Measurements from ENCODE around the gene CACNG4. TPM values are rescaled to one million over a fixed set of nuclear protein-coding genes. Genes with fewer than 3 reads are reported as not detected.

CACNG4 gene
- total RNA-seq, 1 experiment from 2014 or later = not detected

DNA sequence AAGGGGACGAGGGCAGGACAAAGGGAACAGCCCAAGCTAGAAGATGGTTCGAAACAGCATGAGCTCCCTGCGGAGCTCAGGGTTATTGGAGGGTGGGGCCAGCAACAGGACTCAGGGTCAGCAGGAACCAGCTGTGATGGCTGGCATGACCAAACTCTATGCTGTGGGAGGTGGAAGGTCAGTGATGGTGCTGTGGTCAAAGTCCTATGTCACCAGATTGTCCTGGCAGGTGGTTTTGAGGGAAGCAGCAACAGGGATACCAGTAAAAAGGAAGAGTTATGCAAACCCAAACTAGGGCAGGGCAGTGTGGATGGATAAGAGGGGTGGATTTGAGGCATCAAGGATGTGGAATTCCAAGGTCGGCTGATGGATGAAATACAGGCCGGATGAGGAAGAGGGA lies 32.4 kb downstream of the CACNG4 start (continued):
- TF ChIP-seq, protein P1, sequence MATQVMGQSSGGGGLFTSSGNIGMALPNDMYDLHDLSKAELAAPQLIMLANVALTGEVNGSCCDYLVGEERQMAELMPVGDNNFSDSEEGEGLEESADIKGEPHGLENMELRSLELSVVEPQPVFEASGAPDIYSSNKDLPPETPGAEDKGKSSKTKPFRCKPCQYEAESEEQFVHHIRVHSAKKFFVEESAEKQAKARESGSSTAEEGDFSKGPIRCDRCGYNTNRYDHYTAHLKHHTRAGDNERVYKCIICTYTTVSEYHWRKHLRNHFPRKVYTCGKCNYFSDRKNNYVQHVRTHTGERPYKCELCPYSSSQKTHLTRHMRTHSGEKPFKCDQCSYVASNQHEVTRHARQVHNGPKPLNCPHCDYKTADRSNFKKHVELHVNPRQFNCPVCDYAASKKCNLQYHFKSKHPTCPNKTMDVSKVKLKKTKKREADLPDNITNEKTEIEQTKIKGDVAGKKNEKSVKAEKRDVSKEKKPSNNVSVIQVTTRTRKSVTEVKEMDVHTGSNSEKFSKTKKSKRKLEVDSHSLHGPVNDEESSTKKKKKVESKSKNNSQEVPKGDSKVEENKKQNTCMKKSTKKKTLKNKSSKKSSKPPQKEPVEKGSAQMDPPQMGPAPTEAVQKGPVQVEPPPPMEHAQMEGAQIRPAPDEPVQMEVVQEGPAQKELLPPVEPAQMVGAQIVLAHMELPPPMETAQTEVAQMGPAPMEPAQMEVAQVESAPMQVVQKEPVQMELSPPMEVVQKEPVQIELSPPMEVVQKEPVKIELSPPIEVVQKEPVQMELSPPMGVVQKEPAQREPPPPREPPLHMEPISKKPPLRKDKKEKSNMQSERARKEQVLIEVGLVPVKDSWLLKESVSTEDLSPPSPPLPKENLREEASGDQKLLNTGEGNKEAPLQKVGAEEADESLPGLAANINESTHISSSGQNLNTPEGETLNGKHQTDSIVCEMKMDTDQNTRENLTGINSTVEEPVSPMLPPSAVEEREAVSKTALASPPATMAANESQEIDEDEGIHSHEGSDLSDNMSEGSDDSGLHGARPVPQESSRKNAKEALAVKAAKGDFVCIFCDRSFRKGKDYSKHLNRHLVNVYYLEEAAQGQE (IDR thresholded peaks at IDR 0.05; ENCODE audit: low read depth) = no peak
- TF ChIP-seq CTCF (IDR thresholded peaks at IDR 0.05 in 2 of 3, conservative IDR thresholded peaks at IDR 0.05 in 1 of 3; ENCODE audit: borderline replicate concordance in 1 of 3, insufficient read depth in 1 of 3, low read depth in 2 of 3, low read length in 2 of 3) (no peak), POLR2AphosphoS5 (IDR thresholded peaks at IDR 0.05; ENCODE audit: low read depth, low read length) (no peak), ZNF274 (IDR thresholded peaks at IDR 0.05; ENCODE audit: low read depth, low read length) (no peak), CEBPB (IDR thresholded peaks at IDR 0.05; ENCODE audit: low read depth) (no peak), POLR2A (IDR thresholded peaks at IDR 0.05; ENCODE audit: borderline replicate concordance, extremely low read depth, insufficient read depth, insufficient read length) (no peak)

- ChIA-PET POLR2A (no interaction called here), RAD21 (ENCODE audit: low non-redundant PET in 1 of 2, low total read pairs in 2 of 2, uncharacterized antibody in 2 of 2, unreplicated experiment in 2 of 2) (no interaction called here), CTCF (no interaction called here)
- BruUV-seq (replicated peaks) = no TSS peak
- ATAC-seq (0 out of 2 replicates have a peak, but pooled peaks have one; percentile 29), DNase-seq (ENCODE audit: low read depth, low spot score) (no peak)
- TF ChIP-seq SRF (IDR thresholded peaks at IDR 0.05; ENCODE audit: low read depth) (no peak), SIN3A (IDR thresholded peaks at IDR 0.05; ENCODE audit: low read depth) (no peak)
- Histone ChIP-seq H3K79me2 (ENCODE audit: insufficient read depth, low read length) (no peaks in the 10 kb centered on the region), H3K4me3 (replicated peaks in 1 of 2; ENCODE audit: low read depth in 1 of 2, low read length in 2 of 2) (no peak overlapping the region), H3K9me2 (ENCODE audit: insufficient read depth) (no peaks in the 10 kb centered on the region), H3K4me2 (ENCODE audit: low read length) (no peak overlapping the region), H4K20me1 (ENCODE audit: insufficient read depth) (no peaks in the 10 kb centered on the region), H3K27ac (ENCODE audit: low read depth, low read length) (no peak overlapping the region), H3K27me3 (ENCODE audit: insufficient read depth, low read length) (peaks cover 4% of the 10 kb centered on the region; the same call in 1 of the 2 replicates), H3K9ac (ENCODE audit: low read length) (no peak overlapping the region), H3K36me3 (ENCODE audit: control insufficient read depth in 1 of 2, insufficient read depth in 2 of 2, low read length in 2 of 2) (no peaks in the 10 kb centered on the region), H2AFZ (ENCODE audit: low read depth, low read length, poor library complexity, severe bottlenecking) (no peak overlapping the region), H3K9me3 (ENCODE audit: control insufficient read depth in 1 of 2, insufficient read depth in 1 of 2, low read depth in 1 of 2, low read length in 2 of 2) (no peaks in the 10 kb centered on the region), H3K4me1 (ENCODE audit: control insufficient read depth in 1 of 2, insufficient read depth in 2 of 2, low read length in 2 of 2) (no peaks in the 10 kb centered on the region)
- intact Hi-C loops (cut with micrococcal nuclease) = no loop called here
These were observed 38.7 kb downstream of the CACNG4 start for GRCh38 chr17:67003231-67003630.

Measured in HCT116 (cell line).